Activated CD4-positive, alpha-beta T cell treated with anti-CD3 and anti-CD28 coated beads, Interleukin-2, Interleukin-6, amounts not matched to agents 100 ng/mL and 50 ng/mL, durations not matched to agents 16 hours and 8 hours (primary cell): ENCODE results near the gene SPTB.

Experiments used
- DNase-seq: peaks from one replicate; pipeline ENCODE4 v3.0.0-alpha.2; 2020

The SPTB gene

DNA sequence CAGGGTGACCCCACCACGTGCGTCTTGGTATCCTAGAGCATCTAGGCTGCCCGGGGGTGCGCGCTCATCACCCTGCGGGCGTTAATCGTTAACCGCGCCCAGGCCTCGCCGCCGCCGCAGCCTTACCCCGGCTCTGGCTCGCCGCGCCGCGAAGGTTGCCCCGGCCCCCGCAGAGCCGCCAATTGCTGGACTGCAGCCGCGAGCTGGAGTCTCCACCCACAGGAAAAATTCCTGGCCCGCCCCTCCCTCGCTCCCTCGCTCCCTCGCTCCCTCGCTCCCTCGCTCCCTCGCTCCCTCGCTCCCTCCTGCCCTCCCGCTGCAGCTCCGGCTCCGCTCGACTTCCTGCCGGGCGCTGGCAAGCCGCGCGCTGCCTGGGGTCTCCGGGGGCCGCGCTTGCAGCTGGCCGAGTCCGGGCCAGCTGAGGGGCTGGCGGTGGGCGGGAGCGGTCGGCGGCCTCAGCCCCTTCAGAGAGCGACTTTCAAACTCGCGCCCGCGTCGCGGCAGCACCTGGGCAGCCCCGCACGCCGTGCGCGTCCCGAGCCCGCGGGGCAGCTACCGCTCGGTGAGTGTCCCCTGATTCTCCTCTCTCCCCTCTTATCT lies 175.5 kb downstream of the SPTB start, which contains the start of gene PLEKHG3:
Gene PLEKHG3, plus strand, starts transcription at position 282 of the 600 bp plus-strand sequence. CDS start 23,208 bp downstream, outside the sequence.
- DNase-seq, result peak; percentile 14

DNA sequence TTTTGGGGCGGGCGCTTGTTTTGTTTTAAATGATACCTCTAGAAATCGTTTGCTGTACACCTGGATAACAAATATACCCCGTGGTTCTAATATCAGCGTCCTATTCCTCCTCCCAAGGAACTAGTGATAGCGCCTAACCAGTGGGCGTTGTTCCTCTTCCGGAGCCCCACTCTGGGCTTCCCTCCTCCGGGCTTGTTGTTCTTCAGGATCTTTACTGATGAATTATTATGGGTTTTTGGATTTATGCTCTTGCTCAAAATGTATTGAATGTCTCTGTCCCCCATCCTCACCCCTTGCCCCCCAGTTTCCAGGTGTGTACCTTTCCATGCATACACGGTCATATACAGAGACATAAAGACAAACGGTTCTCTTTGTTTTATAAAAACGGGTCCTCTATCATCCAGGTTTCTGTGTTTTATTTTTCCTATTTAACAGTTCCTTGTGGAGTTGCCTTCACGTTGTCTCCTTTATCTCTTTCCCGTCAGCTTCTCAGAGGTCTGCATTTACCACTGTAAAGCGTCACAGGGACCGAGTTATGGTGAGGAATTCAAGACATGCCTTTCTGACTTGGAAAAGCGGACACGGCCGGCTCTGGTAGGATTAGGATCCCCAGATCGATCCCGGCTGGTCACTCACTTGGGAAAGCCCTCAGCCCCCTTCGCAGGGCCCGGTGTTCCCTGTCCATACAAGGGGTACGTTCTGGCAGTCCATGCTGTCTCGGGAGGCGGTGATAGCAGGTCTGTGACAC lies 176.1 kb downstream of the SPTB start:
- DNase-seq, result no peak

- DNase-seq, result no peak
These were observed 177.0 kb downstream of the SPTB start for GRCh38 chr14:64702493-64703394.

DNA sequence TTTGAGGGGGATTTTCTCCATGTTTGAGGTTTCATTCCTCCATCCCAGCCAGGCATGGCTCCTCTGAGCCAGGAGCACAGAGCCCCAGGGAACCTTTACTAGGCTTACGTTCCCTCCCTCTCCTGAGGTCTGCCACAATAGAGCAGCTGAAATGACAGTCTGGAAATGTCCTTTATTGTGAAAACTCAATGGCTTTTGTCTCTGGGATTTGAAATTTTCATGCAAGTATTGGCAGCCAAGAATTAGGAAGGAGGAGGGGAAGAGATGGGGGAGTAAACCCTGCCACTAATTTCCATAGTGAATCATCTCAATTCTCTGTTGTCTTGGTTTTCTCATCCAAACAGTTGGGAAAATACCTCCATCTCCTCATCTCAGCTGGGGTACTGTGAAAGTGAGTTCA lies 178.0 kb downstream of the SPTB start:
- DNase-seq, result no peak

- no peak for DNase-seq
These were observed 178.8 kb downstream of the SPTB start for GRCh38 chr14:64700894-64701293.

GRCh38 chr14:64700290-64700689 lies 179.4 kb downstream of the SPTB start:
- no peak for DNase-seq

GRCh38 chr14:64698903-64699302 lies 180.8 kb downstream of the SPTB start:
- peak; percentile 29 for DNase-seq

GRCh38 chr14:64696355-64696857 lies 183.3 kb downstream of the SPTB start:
- no peak for DNase-seq
